Hepatocyte (in vitro differentiated cells): ENCODE data around the gene PABPC4L. TPM values are rescaled to one million over a fixed set of nuclear protein-coding genes. Genes with fewer than 3 reads are reported as not detected.

ENCODE experiments used
- DNase-seq: peaks from one replicate; pipeline ENCODE4 v3.0.0-alpha.2; 2016; ENCODE audit warnings: low spot score
- H2AFZ ChIP-seq: fragments of 200-600 bp; sonication (generic); 2 replicates; pipeline ENCODE4 v1.6.0; 2016; ENCODE audit warnings: antibody characterized with exemption, mild to moderate bottlenecking
- H3K27ac ChIP-seq: fragments of 200-600 bp; sonication (generic); 2 replicates; pipeline ENCODE4 v1.5.1; 2016; ENCODE audit warnings: mild to moderate bottlenecking
- H3K27me3 ChIP-seq: fragments of 200-600 bp; sonication (generic); 2 replicates; pipeline ENCODE4 v1.6.1; 2016
- H3K36me3 ChIP-seq: fragments of 200-600 bp; sonication (generic); replicated peaks from 2 replicates; pipeline ENCODE4 v1.5.1; 2016; ENCODE audit warnings: low read depth; ENCODE audit not compliant: insufficient read depth
- H3K4me1 ChIP-seq: fragments of 200-600 bp; sonication (generic); 2 replicates; pipeline ENCODE4 v1.5.1; 2016; ENCODE audit warnings: mild to moderate bottlenecking, moderate library complexity; ENCODE audit not compliant: insufficient read depth
- H3K4me2 ChIP-seq: fragments of 200-600 bp; sonication (generic); 2 replicates; pipeline ENCODE4 v1.6.0; 2016
- H3K4me3 ChIP-seq: fragments of 200-600 bp; sonication (generic); 2 replicates; pipeline ENCODE4 v1.5.1; 2016; ENCODE audit warnings: mild to moderate bottlenecking
- H3K79me2 ChIP-seq: fragments of 200-600 bp; sonication (generic); 2 replicates; pipeline ENCODE4 v1.6.0; 2017; ENCODE audit warnings: mild to moderate bottlenecking
- H3K9me2 ChIP-seq: fragments of 200-600 bp; sonication (generic); replicated peaks from 2 replicates; pipeline ENCODE4 v1.6.0; 2017; ENCODE audit warnings: mild to moderate bottlenecking; ENCODE audit not compliant: insufficient read depth
- H3K9me3 ChIP-seq: fragments of 200-600 bp; sonication (generic); 2 replicates; pipeline ENCODE4 v1.5.1; 2016; ENCODE audit warnings: low read depth, mild to moderate bottlenecking
- H4K20me1 ChIP-seq: fragments of 200-600 bp; sonication (generic); 2 replicates; pipeline ENCODE4 v1.6.0; 2016; ENCODE audit warnings: mild to moderate bottlenecking; ENCODE audit not compliant: insufficient read depth, poor library complexity, severe bottlenecking
- CTCF ChIP-seq: fragments of 200-600 bp; sonication (generic); IDR thresholded peaks from 2 replicates; pipeline ENCODE4 v1.5.1; 2016; ENCODE audit warnings: antibody characterized with exemption, mild to moderate bottlenecking; ENCODE audit not compliant: poor library complexity
- EZH2 ChIP-seq: fragments of 200-600 bp; sonication (generic); IDR thresholded peaks from 2 replicates; pipeline ENCODE4 v1.6.1; 2016; ENCODE audit warnings: antibody characterized with exemption, mild to moderate bottlenecking, borderline replicate concordance
- EZH2phosphoT487 ChIP-seq: fragments of 200-600 bp; sonication (generic); IDR thresholded peaks from one replicate; pipeline ENCODE4 v1.6.1; 2018; ENCODE audit warnings: antibody characterized with exemption, mild to moderate bottlenecking, low read depth, moderate library complexity; ENCODE audit not compliant: unreplicated experiment, severe bottlenecking
- WGBS: methylation state at CpG from one replicate; pipeline ENCODE4 v1.1.6; 2016; ENCODE audit warnings: low lambda C conversion rate; ENCODE audit errors: missing lambda C conversion rate; 5-methylcytosine and 5-hydroxymethylcytosine counted together
- polyA plus RNA-seq: library from polyadenylated mRNA; unstranded; fragments of >200 nt; fragmentation: Nextera tagmentation; extraction: Ambion mirVana; gene quantifications from 2 replicates; pipeline ENCODE4 v1.2.1, GENCODE V29; 2016
- total RNA-seq: library from RNA; depleted of rRNA; stranded (reverse); fragments of >200 nt; gene quantifications from 2 replicates; pipeline ENCODE4 v1.2.3, GENCODE V29; 2014

Gene PABPC4L
- total and polyA plus RNA-seq, 2 experiments from 2014 or later = 1.3 to 5.9 TPM

DNA sequence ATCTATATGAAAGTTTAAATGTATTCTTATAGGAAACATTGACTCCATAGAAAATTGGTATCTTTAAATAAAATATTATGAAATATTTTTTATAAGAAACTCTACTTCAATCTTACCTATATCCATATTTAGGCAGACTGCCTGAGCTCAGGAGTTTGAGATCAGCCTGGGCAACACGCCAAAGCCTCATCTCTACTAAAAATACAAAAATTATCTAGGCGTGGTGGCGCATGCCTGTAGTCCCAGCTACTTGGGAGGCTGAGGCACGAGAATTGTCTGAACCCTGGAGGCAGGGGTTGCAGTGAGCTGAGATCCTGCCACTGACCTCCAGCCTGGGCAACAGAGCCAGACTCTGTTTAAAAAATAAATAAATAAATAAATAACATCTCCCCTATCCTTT lies 47.5 kb downstream of the PABPC4L start:
- Histone ChIP-seq H3K27me3 (no peaks in the 10 kb centered on the region), H3K9me2 (no peaks in the 10 kb centered on the region), H3K4me1 (no peaks in the 10 kb centered on the region), H3K4me3 (no peak overlapping the region), H3K4me2 (no peak overlapping the region), H3K79me2 (no peaks in the 10 kb centered on the region), H3K36me3 (no peaks in the 10 kb centered on the region), H2AFZ (no peak overlapping the region), H3K9me3 (no peaks in the 10 kb centered on the region), H4K20me1 (no peaks in the 10 kb centered on the region), H3K27ac (no peak overlapping the region)
- no peak for TF ChIP-seq EZH2
- no peak for TF ChIP-seq CTCF
- TF ChIP-seq EZH2phosphoT487 = no peak
- WGBS = 96% methylated on average over 4 of the region's 4 CpGs
- DNase-seq = no peak

DNA sequence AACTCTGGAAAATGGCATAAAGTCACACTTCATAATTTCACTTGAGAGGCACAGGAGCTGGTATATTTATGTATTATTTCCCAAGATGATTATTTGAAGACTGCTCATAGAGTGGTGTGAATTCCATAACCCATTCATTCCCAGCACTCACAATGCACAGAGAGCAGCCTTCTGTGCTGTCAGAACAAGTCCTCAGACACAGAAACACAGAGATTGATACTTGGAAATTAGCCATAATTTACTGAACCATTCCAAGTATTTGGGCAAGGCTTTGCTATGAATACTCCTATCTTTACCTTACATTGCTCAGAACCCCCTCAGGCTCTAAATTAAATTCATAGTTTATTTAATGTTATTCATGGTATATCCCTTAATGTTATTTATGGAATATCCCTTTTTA lies 53.6 kb downstream of the PABPC4L start:
- no peaks in the 10 kb centered on the region for H3K36me3 ChIP-seq
- no peaks in the 10 kb centered on the region for H3K27me3 ChIP-seq
- H3K4me2 ChIP-seq = no peak overlapping the region
- no peaks in the 10 kb centered on the region for H4K20me1 ChIP-seq
- TF ChIP-seq CTCF (no peak), EZH2 (no peak), EZH2phosphoT487 (no peak)
- H2AFZ ChIP-seq = no peak overlapping the region
- no peak for DNase-seq
- H3K79me2 ChIP-seq = no peaks in the 10 kb centered on the region
- no peaks in the 10 kb centered on the region for H3K4me1 ChIP-seq
- no peaks in the 10 kb centered on the region for H3K9me3 ChIP-seq
- H3K4me3 ChIP-seq = no peak overlapping the region
- H3K9me2 ChIP-seq = no peaks in the 10 kb centered on the region
- H3K27ac ChIP-seq = no peak overlapping the region
